ENCODE measurements around the gene APLF.
"Not testable (repeated sequence)": the region's sequence is repeated elsewhere in the genome, so short reads cannot be mapped to it uniquely, and the experiment has no call there.

APLF gene

DNA sequence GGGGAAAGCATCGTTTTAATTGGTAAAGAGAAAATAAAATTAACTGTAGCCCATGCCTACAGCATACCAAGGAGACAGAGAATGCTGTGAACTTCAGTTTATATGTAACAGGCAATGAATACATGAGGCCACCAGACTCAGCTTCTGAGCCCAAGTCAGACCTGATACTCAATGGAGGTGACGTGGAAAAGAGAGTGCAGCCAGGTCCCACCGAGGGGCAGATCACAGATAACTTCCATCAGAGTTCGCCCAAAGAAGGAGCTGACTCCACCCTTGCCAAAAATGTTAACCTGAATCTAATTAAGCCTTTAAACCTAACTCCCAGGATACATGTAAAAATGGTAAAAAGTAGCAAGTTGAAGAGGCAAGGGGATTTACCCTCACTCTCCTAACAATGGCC lies 123.8 kb downstream of the APLF start:
- no peak overlapping the region for H2AFZ ChIP-seq (ENCODE audit: low read length)
- no peak overlapping the region for H3K9ac ChIP-seq (ENCODE audit: low read length)
- no peaks in the 10 kb centered on the region for H3K9me3 ChIP-seq (ENCODE audit: low read length)
- H3K27me3 ChIP-seq (ENCODE audit: insufficient read depth, low read length): no peaks in the 10 kb centered on the region
- no peaks in the 10 kb centered on the region for H3K79me2 ChIP-seq (ENCODE audit: insufficient read depth, low read length)
- no peak overlapping the region for H3K27ac ChIP-seq (ENCODE audit: low read depth, low read length, poor library complexity, severe bottlenecking)
- peaks cover 22% of the 10 kb centered on the region for H3K4me1 ChIP-seq (ENCODE audit: insufficient read depth, low read length, severe bottlenecking)
- H3K36me3 ChIP-seq (ENCODE audit: insufficient read depth, low read length): no peaks in the 10 kb centered on the region
- no peaks in the 10 kb centered on the region for H3F3A ChIP-seq (ENCODE audit: insufficient read depth, low read length)
- TF ChIP-seq, protein P1, sequence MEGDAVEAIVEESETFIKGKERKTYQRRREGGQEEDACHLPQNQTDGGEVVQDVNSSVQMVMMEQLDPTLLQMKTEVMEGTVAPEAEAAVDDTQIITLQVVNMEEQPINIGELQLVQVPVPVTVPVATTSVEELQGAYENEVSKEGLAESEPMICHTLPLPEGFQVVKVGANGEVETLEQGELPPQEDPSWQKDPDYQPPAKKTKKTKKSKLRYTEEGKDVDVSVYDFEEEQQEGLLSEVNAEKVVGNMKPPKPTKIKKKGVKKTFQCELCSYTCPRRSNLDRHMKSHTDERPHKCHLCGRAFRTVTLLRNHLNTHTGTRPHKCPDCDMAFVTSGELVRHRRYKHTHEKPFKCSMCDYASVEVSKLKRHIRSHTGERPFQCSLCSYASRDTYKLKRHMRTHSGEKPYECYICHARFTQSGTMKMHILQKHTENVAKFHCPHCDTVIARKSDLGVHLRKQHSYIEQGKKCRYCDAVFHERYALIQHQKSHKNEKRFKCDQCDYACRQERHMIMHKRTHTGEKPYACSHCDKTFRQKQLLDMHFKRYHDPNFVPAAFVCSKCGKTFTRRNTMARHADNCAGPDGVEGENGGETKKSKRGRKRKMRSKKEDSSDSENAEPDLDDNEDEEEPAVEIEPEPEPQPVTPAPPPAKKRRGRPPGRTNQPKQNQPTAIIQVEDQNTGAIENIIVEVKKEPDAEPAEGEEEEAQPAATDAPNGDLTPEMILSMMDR (IDR thresholded peaks at IDR 0.05; ENCODE audit: low read length): no peak
- no peak for TF ChIP-seq EZH2 (IDR thresholded peaks at IDR 0.05; ENCODE audit: borderline replicate concordance, low read length)
- H4K20me1 ChIP-seq (ENCODE audit: insufficient read depth, low read length): no peaks in the 10 kb centered on the region
- no peak overlapping the region for H3K4me2 ChIP-seq (ENCODE audit: low read length)
- no peak overlapping the region for H3K4me3 ChIP-seq (ENCODE audit: low read depth, low read length, poor library complexity, severe bottlenecking)
- no peaks in the 10 kb centered on the region for H3K9me2 ChIP-seq (ENCODE audit: low read depth, low read length)

DNA sequence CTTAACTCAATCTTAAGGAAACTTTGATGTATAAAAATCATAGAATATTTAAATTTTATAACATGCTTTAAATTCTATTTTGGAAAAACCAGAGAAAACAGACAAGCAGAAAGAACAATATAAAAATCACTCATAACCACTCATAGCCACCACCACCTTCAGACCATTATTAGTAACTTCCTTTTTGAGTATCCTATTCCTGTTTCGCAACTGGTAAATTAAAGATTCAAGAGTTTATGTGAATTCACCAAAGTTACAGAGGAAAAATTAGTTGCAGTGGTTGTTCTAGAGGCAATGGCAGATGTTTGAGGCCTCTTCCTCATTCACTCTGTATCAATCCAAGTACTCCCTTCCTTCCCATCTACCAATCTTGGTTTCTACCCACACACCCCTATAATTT lies 126.7 kb downstream of the APLF start:
- H3F3A ChIP-seq (ENCODE audit: insufficient read depth, low read length): no peaks in the 10 kb centered on the region
- H3K79me2 ChIP-seq (ENCODE audit: insufficient read depth, low read length): no peaks in the 10 kb centered on the region
- no peak for TF ChIP-seq EZH2 (IDR thresholded peaks at IDR 0.05; ENCODE audit: borderline replicate concordance, low read length)
- TF ChIP-seq, protein P1 (IDR thresholded peaks at IDR 0.05; ENCODE audit: low read length): no peak
- H4K20me1 ChIP-seq (ENCODE audit: insufficient read depth, low read length): no peaks in the 10 kb centered on the region
- H3K4me1 ChIP-seq (ENCODE audit: insufficient read depth, low read length, severe bottlenecking): peaks cover 14% of the 10 kb centered on the region
- no peaks in the 10 kb centered on the region for H3K9me2 ChIP-seq (ENCODE audit: low read depth, low read length)
- no peaks in the 10 kb centered on the region for H3K36me3 ChIP-seq (ENCODE audit: insufficient read depth, low read length)
- no peaks in the 10 kb centered on the region for H3K9me3 ChIP-seq (ENCODE audit: low read length)
- H3K27ac ChIP-seq (ENCODE audit: low read depth, low read length, poor library complexity, severe bottlenecking): no peak overlapping the region
- H3K9ac ChIP-seq (ENCODE audit: low read length): no peak overlapping the region
- peak overlapping the region; percentile 94; the same call in 1 of the 2 replicates for H2AFZ ChIP-seq (ENCODE audit: low read length)
- H3K4me2 ChIP-seq (ENCODE audit: low read length): peak overlapping the region; percentile 41; the same call in 1 of the 2 replicates
- no peak overlapping the region for H3K4me3 ChIP-seq (ENCODE audit: low read depth, low read length, poor library complexity, severe bottlenecking)
- no peaks in the 10 kb centered on the region for H3K27me3 ChIP-seq (ENCODE audit: insufficient read depth, low read length)

DNA sequence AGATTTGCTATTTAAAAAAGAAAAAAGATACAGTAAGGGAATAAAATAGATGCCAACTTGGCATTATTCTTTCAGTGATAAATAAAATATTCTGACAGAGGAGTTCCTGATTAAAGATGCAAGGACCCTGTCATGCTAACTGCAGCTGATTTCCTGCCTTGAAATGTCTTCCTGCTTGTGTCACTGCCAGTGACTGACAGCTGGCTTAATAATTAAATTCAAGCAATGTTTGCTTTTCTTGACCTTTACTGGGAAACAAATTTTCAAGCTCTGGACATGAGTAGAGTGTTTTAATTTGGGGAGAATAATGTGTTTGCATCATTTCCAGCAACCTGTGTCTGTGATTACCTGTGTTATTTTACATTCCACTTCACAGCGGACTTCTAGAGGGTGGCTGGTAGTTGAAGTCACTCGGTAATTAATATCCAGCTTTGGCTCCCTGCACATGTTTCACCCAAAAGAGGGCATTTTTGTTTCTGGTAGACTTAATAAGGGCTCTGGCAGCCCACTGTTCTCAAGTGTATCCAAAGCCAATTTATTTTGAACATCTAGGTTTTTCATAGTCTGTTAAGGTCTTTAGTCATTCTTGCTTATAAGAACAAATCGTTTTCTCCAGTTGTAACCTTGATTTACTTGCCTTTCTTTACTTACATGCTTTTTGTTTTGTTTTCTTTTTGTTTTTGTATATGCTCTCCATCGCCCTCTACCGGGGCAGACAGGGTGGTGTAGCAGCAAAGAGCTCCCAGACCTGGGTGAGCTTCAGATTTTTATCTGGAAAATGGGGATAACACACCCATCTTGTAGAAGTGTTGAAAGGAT lies 127.5 kb downstream of the APLF start:
- TF ChIP-seq EZH2 (IDR thresholded peaks at IDR 0.05; ENCODE audit: borderline replicate concordance, low read length): no peak
- TF ChIP-seq, protein P1 (IDR thresholded peaks at IDR 0.05; ENCODE audit: low read length): peak; percentile 92
- H4K20me1 ChIP-seq (ENCODE audit: insufficient read depth, low read length): no peaks in the 10 kb centered on the region
- H3F3A ChIP-seq (ENCODE audit: insufficient read depth, low read length): no peaks in the 10 kb centered on the region
- H3K4me2 ChIP-seq (ENCODE audit: low read length): peak overlapping the region; percentile 41
- peak overlapping the region; percentile 94 for H2AFZ ChIP-seq (ENCODE audit: low read length)
- no peaks in the 10 kb centered on the region for H3K9me3 ChIP-seq (ENCODE audit: low read length)
- no peaks in the 10 kb centered on the region for H3K36me3 ChIP-seq (ENCODE audit: insufficient read depth, low read length)
- no peaks in the 10 kb centered on the region for H3K27me3 ChIP-seq (ENCODE audit: insufficient read depth, low read length)
- no peak overlapping the region for H3K4me3 ChIP-seq (ENCODE audit: low read depth, low read length, poor library complexity, severe bottlenecking)
- peak overlapping the region; percentile 47 for H3K27ac ChIP-seq (ENCODE audit: low read depth, low read length, poor library complexity, severe bottlenecking)
- no peaks in the 10 kb centered on the region for H3K9me2 ChIP-seq (ENCODE audit: low read depth, low read length)
- peak overlapping the region; percentile 27; the same call in 1 of the 2 replicates for H3K9ac ChIP-seq (ENCODE audit: low read length)
- no peaks in the 10 kb centered on the region for H3K79me2 ChIP-seq (ENCODE audit: insufficient read depth, low read length)
- H3K4me1 ChIP-seq (ENCODE audit: insufficient read depth, low read length, severe bottlenecking): peaks cover 14% of the 10 kb centered on the region

DNA sequence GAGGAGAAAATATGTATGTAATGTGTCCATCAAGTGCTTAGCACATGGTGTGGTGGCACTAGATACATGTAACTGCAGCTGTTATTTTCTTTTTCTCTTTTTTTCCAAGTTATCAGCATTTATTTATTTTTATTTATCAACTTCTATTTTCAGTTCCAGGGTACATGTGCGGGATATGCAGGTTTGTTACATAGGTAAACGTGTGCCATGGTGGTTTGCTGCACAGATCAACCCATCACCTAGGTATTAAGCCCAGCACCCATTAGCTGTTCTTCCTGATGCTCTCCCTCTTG lies 128.1 kb downstream of the APLF start:
- not testable (repeated sequence) for H3K4me2 ChIP-seq (ENCODE audit: low read length); H3K79me2 ChIP-seq (ENCODE audit: insufficient read depth, low read length); H4K20me1 ChIP-seq (ENCODE audit: insufficient read depth, low read length); H3K4me3 ChIP-seq (ENCODE audit: low read depth, low read length, poor library complexity, severe bottlenecking); H3F3A ChIP-seq (ENCODE audit: insufficient read depth, low read length); H2AFZ ChIP-seq (ENCODE audit: low read length); H3K9me2 ChIP-seq (ENCODE audit: low read depth, low read length); H3K27ac ChIP-seq (ENCODE audit: low read depth, low read length, poor library complexity, severe bottlenecking); H3K9me3 ChIP-seq (ENCODE audit: low read length); H3K27me3 ChIP-seq (ENCODE audit: insufficient read depth, low read length); H3K36me3 ChIP-seq (ENCODE audit: insufficient read depth, low read length); H3K9ac ChIP-seq (ENCODE audit: low read length)
- peaks cover 14% of the 10 kb centered on the region for H3K4me1 ChIP-seq (ENCODE audit: insufficient read depth, low read length, severe bottlenecking)

DNA sequence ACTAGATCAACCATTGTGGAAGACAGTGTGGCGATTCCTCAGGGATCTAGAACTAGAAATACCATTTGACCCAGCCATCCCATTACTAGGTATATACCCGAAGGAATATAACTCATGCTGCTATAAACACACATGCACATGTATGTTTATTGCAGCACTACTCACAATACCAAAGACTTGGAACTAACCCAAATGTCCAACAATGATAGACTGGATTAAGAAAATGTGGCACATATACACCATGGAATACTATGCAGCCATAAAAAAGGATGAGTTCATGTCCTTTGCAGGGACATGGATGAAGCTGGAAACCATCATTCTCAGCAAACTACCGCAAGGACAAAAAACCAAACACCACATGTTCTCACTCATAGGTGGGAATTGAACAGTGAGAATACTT lies 133.1 kb downstream of the APLF start:
- H3K4me3 ChIP-seq (ENCODE audit: low read depth, low read length, poor library complexity, severe bottlenecking); H3K9me2 ChIP-seq (ENCODE audit: low read depth, low read length); H3K4me1 ChIP-seq (ENCODE audit: insufficient read depth, low read length, severe bottlenecking); H3K4me2 ChIP-seq (ENCODE audit: low read length); H3F3A ChIP-seq (ENCODE audit: insufficient read depth, low read length); H3K9ac ChIP-seq (ENCODE audit: low read length); H2AFZ ChIP-seq (ENCODE audit: low read length); H3K27ac ChIP-seq (ENCODE audit: low read depth, low read length, poor library complexity, severe bottlenecking); H3K36me3 ChIP-seq (ENCODE audit: insufficient read depth, low read length); H3K79me2 ChIP-seq (ENCODE audit: insufficient read depth, low read length); H4K20me1 ChIP-seq (ENCODE audit: insufficient read depth, low read length); H3K27me3 ChIP-seq (ENCODE audit: insufficient read depth, low read length): not testable (repeated sequence)
- H3K9me3 ChIP-seq (ENCODE audit: low read length): peaks cover 14% of the 10 kb centered on the region
